GM21447 (cell line): ENCODE measurements around the gene SIX1.

Source experiments
- ATAC-seq: cut with Tn5 transposase; IDR thresholded peaks from one replicate; pipeline ENCODE4 v1.9.1; 2021; ENCODE audit not compliant: unreplicated experiment

Gene SIX1

DNA sequence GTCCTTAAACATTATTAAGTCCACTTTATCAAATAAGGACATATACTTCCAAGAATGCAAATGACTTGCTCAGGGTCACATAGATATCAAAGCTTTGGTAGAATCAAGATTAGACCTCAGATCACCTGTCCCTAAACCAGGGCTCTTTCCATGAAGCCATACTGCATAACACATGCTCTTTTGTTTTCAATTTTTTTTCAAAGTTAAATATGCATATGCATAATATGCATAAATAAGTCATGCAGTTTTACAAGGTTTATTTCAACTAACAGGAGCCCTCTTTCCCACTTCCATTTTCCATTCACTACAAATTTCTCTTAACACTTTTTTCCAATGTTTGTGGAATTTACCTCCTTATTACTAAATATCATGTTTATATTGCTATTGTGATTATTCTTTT, 53.1 kb downstream of the SIX1 start:
- no peak for ATAC-seq

DNA sequence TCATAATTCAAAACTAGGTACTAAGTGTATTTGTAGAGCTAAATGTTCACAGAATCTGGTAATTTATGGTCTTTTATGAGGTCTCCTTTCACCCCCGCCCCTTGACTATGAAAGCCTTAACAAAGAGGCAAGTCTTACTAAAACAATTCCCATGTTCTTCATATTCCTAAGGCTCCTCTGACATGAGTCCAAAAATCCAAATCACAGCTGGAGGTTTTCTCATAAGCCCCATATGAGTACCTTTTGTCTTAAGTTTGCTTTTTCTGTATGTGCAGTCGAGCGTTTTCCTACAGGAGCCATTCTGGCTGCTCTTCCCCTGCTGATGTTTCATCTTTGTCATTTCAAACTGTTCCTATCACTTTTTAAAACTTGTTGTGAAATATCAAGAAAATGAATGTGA, 55.2 kb downstream of the SIX1 start:
- no peak for ATAC-seq
